HG03135 (cell line): ENCODE data around the gene PLCD1.
"Not testable (repeated sequence)": the region's sequence is repeated elsewhere in the genome, so short reads cannot be mapped to it uniquely, and the experiment has no call there.

ENCODE experiments used
- ATAC-seq: cut with Tn5 transposase; IDR thresholded peaks from one replicate; pipeline ENCODE4 v1.9.1; 2021; ENCODE audit warnings: mild to moderate bottlenecking, moderate library complexity; ENCODE audit not compliant: unreplicated experiment

Gene PLCD1

GRCh38 chr3:38029400-38030125 is at the start of gene PLCD1:
PLCD1 (minus strand) TSS chr3:38029642; CDS start chr3:38029539, 103 bp downstream.
- ATAC-seq, result no peak

- not testable (repeated sequence) for ATAC-seq
Measured at GRCh38 chr3:38077073-38077472, 47.6 kb upstream of the PLCD1 start.

GRCh38 chr3:38070013-38070412 is 40.6 kb upstream of the PLCD1 start:
- ATAC-seq, result no peak

GRCh38 chr3:38067508-38068233 is 38.2 kb upstream of the PLCD1 start:
- no peak for ATAC-seq

GRCh38 chr3:38064453-38064852 is 35.0 kb upstream of the PLCD1 start:
- not testable (repeated sequence) for ATAC-seq

GRCh38 chr3:38062809-38063208 is 33.4 kb upstream of the PLCD1 start:
- ATAC-seq, result no peak

GRCh38 chr3:38059591-38059990 is 30.1 kb upstream of the PLCD1 start:
- no peak for ATAC-seq

GRCh38 chr3:38059148-38059547 is 29.7 kb upstream of the PLCD1 start:
- ATAC-seq, result no peak

- ATAC-seq, result no peak
Measured at GRCh38 chr3:38054499-38055001, 25.1 kb upstream of the PLCD1 start.

- ATAC-seq, result not testable (repeated sequence)
Measured at GRCh38 chr3:38053813-38054498, 24.5 kb upstream of the PLCD1 start.

- ATAC-seq, result not testable (repeated sequence)
Measured at GRCh38 chr3:38053286-38053685, 23.8 kb upstream of the PLCD1 start.

GRCh38 chr3:38051131-38051530 is 21.7 kb upstream of the PLCD1 start:
- no peak for ATAC-seq

GRCh38 chr3:38049358-38050126 is 20.1 kb upstream of the PLCD1 start:
- ATAC-seq, result no peak

GRCh38 chr3:38047896-38048295 is 18.5 kb upstream of the PLCD1 start:
- ATAC-seq, result no peak

GRCh38 chr3:38046821-38047220 is 17.4 kb upstream of the PLCD1 start:
- ATAC-seq, result no peak

GRCh38 chr3:38046027-38046426 is 16.6 kb upstream of the PLCD1 start:
- ATAC-seq, result no peak

GRCh38 chr3:38043486-38043885 is 14.0 kb upstream of the PLCD1 start:
- ATAC-seq, result no peak

GRCh38 chr3:38040401-38040800 is 11.0 kb upstream of the PLCD1 start:
- no peak for ATAC-seq

- peak; percentile 36 for ATAC-seq
Measured at GRCh38 chr3:38039899-38040261, 10.4 kb upstream of the PLCD1 start.

GRCh38 chr3:38039101-38039898 is 9.9 kb upstream of the PLCD1 start, which contains the start of gene DLEC1:
DLEC1 (plus strand) TSS chr3:38039208; CDS start chr3:38039226, 18 bp downstream.
- peak; percentile 84 for ATAC-seq
